WTC11 (cell line): Measurements from ENCODE around the gene ADISSP. TPM values are rescaled to one million over a fixed set of nuclear protein-coding genes. Genes with fewer than 3 reads are reported as not detected.

Experiments used
- ATAC-seq: fragments of 200-7000 bp; cut with Tn5 transposase; 2 replicates; pipeline ENCODE4 v1.10.0; 2021; ENCODE audit warnings: mild to moderate bottlenecking, moderate library complexity
- CTCF ChIA-PET: fragments of 300-600 bp; sonication (Branson Sonifier 250); formaldehyde crosslinking; loops from one replicate; lab custom pipeline; 2021; ENCODE audit warnings: antibody characterized with exemption; lab: Charles Lee
- POLR2A ChIA-PET: fragments of 350-600 bp; sonication (Branson Sonifier 250); formaldehyde crosslinking; loops from one replicate; lab custom pipeline; 2021; ENCODE audit warnings: antibody characterized with exemption; lab: Charles Lee
- DNase-seq: peaks from one replicate; pipeline ENCODE4 v3.0.0; 2021; ENCODE audit warnings: low spot score
- H3K27ac Mint-ChIP-seq: 2 replicates; pipeline ENCODE4 v1.8.0; 2021; ENCODE audit warnings: mixed read lengths
- H3K27me3 Mint-ChIP-seq: 2 replicates; pipeline ENCODE4 v1.8.0; 2021; ENCODE audit warnings: low read depth, mild to moderate bottlenecking, moderate library complexity, mixed read lengths
- H3K36me3 Mint-ChIP-seq: 2 replicates; pipeline ENCODE4 v1.8.0; 2021; ENCODE audit warnings: mixed read lengths
- H3K4me1 Mint-ChIP-seq: 2 replicates; pipeline ENCODE4 v1.8.0; 2022; ENCODE audit warnings: mixed read lengths
- H3K4me3 Mint-ChIP-seq: 2 replicates; pipeline ENCODE4 v1.8.0; 2021; ENCODE audit warnings: mild to moderate bottlenecking, moderate library complexity, mixed read lengths
- H3K9me3 Mint-ChIP-seq: 2 replicates; pipeline ENCODE4 v1.8.0; 2021; ENCODE audit warnings: mixed read lengths
- IRF2 ChIP-seq: sonication (generic); formaldehyde crosslinking; IDR thresholded peaks from 2 replicates; pipeline ENCODE4 v1.8.0; 2022; ENCODE audit warnings: low read depth, missing genetic modification reagents, borderline replicate concordance
- PRRX2 ChIP-seq: fragments of 250-450 bp; sonication (Bioruptor Pico); IDR thresholded peaks from 2 replicates; pipeline ENCODE4 v1.8.0; 2021; ENCODE audit warnings: mild to moderate bottlenecking
- SMAD3 ChIP-seq: sonication (generic); formaldehyde crosslinking; IDR thresholded peaks from 2 replicates; pipeline ENCODE4 v1.8.0; 2022; ENCODE audit warnings: missing genetic modification reagents, mild to moderate bottlenecking, borderline replicate concordance
- SOX15 ChIP-seq: fragments of 250-450 bp; sonication (Bioruptor Pico); IDR thresholded peaks from 2 replicates; pipeline ENCODE4 v1.9.0; 2021; ENCODE audit warnings: mild to moderate bottlenecking
- TEAD1 ChIP-seq: sonication (generic); formaldehyde crosslinking; IDR thresholded peaks from 2 replicates; pipeline ENCODE4 v1.8.0; 2022; ENCODE audit warnings: mild to moderate bottlenecking, missing genetic modification reagents
- TP53 ChIP-seq: sonication (generic); formaldehyde crosslinking; IDR thresholded peaks from 2 replicates; pipeline ENCODE4 v1.8.1; 2023; ENCODE audit warnings: mild to moderate bottlenecking, missing genetic modification reagents
- ZNF232 ChIP-seq: sonication (generic); formaldehyde crosslinking; IDR thresholded peaks from 2 replicates; pipeline ENCODE4 v1.8.0; 2022; ENCODE audit warnings: mild to moderate bottlenecking, missing genetic modification reagents
- ZNF317 ChIP-seq: sonication (generic); formaldehyde crosslinking; IDR thresholded peaks from 2 replicates; pipeline ENCODE4 v1.8.1; 2023; ENCODE audit warnings: low read depth, mild to moderate bottlenecking, moderate library complexity, missing genetic modification reagents, borderline replicate concordance
- ZNF416 ChIP-seq: fragments of 250-450 bp; sonication (Bioruptor Pico); IDR thresholded peaks from 2 replicates; pipeline ENCODE4 v1.9.0; 2021; ENCODE audit warnings: mild to moderate bottlenecking, inconsistent platforms
- ZNF423 ChIP-seq: fragments of 250-450 bp; sonication (Bioruptor Pico); IDR thresholded peaks from 2 replicates; pipeline ENCODE4 v2.1.2; 2022; ENCODE audit warnings: mild to moderate bottlenecking, moderate library complexity
- total RNA-seq: library from RNA; stranded (reverse); gene quantifications from 3 replicates; pipeline ENCODE4 v1.2.3, GENCODE V29; 2021
- TF ChIP-seq, protein P1 (sequence below): fragments of 250-450 bp; sonication (Bioruptor Pico); IDR thresholded peaks from 2 replicates; pipeline ENCODE4 v1.9.0; 2021; ENCODE audit warnings: mild to moderate bottlenecking
- TF ChIP-seq, protein P2 (sequence below): fragments of 200-600 bp; IDR thresholded peaks from 2 replicates; pipeline ENCODE4 v1.8.0; 2022; ENCODE audit warnings: antibody characterized with exemption
- TF ChIP-seq, protein P3 (sequence below): sonication (generic); formaldehyde crosslinking; conservative IDR thresholded peaks from 2 replicates; pipeline ENCODE4 v1.8.1; 2023; ENCODE audit warnings: mild to moderate bottlenecking, low read depth, missing genetic modification reagents, moderate library complexity
- TF ChIP-seq, protein P4 (sequence below): sonication (generic); formaldehyde crosslinking; IDR thresholded peaks from 2 replicates; pipeline ENCODE4 v1.8.1; 2022; ENCODE audit warnings: mild to moderate bottlenecking, moderate library complexity, missing genetic modification reagents
- TF ChIP-seq, protein P5 (sequence below): sonication (generic); formaldehyde crosslinking; IDR thresholded peaks from 2 replicates; pipeline ENCODE4 v1.8.1; 2023; ENCODE audit warnings: mild to moderate bottlenecking, missing genetic modification reagents, moderate library complexity
- TF ChIP-seq, protein P6 (sequence below): sonication (generic); formaldehyde crosslinking; IDR thresholded peaks from 2 replicates; pipeline ENCODE4 v1.8.0; 2023; ENCODE audit warnings: missing genetic modification reagents
- TF ChIP-seq, protein P7 (sequence below): fragments of 250-450 bp; sonication (Bioruptor Pico); IDR thresholded peaks from 2 replicates; pipeline ENCODE4 v1.9.0; 2021; ENCODE audit warnings: mild to moderate bottlenecking

The ADISSP gene
- total RNA-seq, 1 experiment from 2014 or later: 129 TPM

DNA sequence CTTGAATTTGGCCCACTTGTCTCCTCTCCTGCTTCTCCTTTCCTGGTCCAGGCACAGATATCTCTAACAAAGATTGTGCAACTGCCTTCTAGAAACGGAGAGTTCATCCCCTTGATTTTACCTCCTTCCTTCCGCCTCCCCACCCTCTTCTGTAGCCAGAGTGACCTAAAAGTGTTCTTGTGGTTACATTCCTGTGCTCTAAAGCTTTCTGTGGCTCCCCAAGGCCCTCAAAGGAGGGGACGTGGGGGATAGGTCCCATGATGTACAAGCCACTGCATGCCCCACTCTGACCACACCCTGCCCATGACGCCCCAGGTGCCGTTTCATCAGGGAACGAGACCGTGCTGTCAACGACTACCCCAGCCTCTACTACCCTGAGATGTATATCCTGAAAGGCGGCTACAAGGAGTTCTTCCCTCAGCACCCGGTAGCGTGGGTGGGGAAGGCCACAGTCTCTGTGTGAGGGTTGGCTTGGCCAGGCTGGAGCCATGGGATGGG is 36.8 kb upstream of the ADISSP start:
- peaks cover 39% of the 10 kb centered on the region for H3K4me1 Mint-ChIP-seq

More for the DNA sequence above, 36.8 kb upstream of the ADISSP start:
- H3K4me3 Mint-ChIP-seq: no peak overlapping the region
- H3K9me3 Mint-ChIP-seq: peaks cover 4% of the 10 kb centered on the region; the same call in 1 of the 2 replicates
- ATAC-seq (no peak), DNase-seq (no peak)
- peaks cover 6% of the 10 kb centered on the region; the same call in 1 of the 2 replicates for H3K27me3 Mint-ChIP-seq
- peaks cover 49% of the 10 kb centered on the region for H3K36me3 Mint-ChIP-seq
- no peak overlapping the region for H3K27ac Mint-ChIP-seq
- TF ChIP-seq, protein P1, sequence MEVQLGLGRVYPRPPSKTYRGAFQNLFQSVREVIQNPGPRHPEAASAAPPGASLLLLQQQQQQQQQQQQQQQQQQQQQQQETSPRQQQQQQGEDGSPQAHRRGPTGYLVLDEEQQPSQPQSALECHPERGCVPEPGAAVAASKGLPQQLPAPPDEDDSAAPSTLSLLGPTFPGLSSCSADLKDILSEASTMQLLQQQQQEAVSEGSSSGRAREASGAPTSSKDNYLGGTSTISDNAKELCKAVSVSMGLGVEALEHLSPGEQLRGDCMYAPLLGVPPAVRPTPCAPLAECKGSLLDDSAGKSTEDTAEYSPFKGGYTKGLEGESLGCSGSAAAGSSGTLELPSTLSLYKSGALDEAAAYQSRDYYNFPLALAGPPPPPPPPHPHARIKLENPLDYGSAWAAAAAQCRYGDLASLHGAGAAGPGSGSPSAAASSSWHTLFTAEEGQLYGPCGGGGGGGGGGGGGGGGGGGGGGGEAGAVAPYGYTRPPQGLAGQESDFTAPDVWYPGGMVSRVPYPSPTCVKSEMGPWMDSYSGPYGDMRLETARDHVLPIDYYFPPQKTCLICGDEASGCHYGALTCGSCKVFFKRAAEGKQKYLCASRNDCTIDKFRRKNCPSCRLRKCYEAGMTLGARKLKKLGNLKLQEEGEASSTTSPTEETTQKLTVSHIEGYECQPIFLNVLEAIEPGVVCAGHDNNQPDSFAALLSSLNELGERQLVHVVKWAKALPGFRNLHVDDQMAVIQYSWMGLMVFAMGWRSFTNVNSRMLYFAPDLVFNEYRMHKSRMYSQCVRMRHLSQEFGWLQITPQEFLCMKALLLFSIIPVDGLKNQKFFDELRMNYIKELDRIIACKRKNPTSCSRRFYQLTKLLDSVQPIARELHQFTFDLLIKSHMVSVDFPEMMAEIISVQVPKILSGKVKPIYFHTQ (CRISPR knock-in tag): no peak
- TF ChIP-seq ZNF232: no peak
- TF ChIP-seq, protein P2, sequence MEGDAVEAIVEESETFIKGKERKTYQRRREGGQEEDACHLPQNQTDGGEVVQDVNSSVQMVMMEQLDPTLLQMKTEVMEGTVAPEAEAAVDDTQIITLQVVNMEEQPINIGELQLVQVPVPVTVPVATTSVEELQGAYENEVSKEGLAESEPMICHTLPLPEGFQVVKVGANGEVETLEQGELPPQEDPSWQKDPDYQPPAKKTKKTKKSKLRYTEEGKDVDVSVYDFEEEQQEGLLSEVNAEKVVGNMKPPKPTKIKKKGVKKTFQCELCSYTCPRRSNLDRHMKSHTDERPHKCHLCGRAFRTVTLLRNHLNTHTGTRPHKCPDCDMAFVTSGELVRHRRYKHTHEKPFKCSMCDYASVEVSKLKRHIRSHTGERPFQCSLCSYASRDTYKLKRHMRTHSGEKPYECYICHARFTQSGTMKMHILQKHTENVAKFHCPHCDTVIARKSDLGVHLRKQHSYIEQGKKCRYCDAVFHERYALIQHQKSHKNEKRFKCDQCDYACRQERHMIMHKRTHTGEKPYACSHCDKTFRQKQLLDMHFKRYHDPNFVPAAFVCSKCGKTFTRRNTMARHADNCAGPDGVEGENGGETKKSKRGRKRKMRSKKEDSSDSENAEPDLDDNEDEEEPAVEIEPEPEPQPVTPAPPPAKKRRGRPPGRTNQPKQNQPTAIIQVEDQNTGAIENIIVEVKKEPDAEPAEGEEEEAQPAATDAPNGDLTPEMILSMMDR: no peak
- TF ChIP-seq ZNF317 (CRISPR knock-in tag): no peak
- TF ChIP-seq, protein P3, sequence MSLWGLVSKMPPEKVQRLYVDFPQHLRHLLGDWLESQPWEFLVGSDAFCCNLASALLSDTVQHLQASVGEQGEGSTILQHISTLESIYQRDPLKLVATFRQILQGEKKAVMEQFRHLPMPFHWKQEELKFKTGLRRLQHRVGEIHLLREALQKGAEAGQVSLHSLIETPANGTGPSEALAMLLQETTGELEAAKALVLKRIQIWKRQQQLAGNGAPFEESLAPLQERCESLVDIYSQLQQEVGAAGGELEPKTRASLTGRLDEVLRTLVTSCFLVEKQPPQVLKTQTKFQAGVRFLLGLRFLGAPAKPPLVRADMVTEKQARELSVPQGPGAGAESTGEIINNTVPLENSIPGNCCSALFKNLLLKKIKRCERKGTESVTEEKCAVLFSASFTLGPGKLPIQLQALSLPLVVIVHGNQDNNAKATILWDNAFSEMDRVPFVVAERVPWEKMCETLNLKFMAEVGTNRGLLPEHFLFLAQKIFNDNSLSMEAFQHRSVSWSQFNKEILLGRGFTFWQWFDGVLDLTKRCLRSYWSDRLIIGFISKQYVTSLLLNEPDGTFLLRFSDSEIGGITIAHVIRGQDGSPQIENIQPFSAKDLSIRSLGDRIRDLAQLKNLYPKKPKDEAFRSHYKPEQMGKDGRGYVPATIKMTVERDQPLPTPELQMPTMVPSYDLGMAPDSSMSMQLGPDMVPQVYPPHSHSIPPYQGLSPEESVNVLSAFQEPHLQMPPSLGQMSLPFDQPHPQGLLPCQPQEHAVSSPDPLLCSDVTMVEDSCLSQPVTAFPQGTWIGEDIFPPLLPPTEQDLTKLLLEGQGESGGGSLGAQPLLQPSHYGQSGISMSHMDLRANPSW (CRISPR knock-in tag): no peak
- no peak for TF ChIP-seq SMAD3 (CRISPR knock-in tag)
- no peak for TF ChIP-seq PRRX2 (CRISPR knock-in tag)
- no peak for TF ChIP-seq TEAD1 (CRISPR knock-in tag)
- TF ChIP-seq ZNF416 (CRISPR knock-in tag): no peak
- no peak for TF ChIP-seq TP53 (CRISPR knock-in tag)
- no peak for TF ChIP-seq SOX15 (CRISPR knock-in tag)
- TF ChIP-seq, protein P4, sequence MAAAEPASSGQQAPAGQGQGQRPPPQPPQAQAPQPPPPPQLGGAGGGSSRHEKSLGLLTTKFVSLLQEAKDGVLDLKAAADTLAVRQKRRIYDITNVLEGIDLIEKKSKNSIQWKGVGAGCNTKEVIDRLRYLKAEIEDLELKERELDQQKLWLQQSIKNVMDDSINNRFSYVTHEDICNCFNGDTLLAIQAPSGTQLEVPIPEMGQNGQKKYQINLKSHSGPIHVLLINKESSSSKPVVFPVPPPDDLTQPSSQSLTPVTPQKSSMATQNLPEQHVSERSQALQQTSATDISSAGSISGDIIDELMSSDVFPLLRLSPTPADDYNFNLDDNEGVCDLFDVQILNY (CRISPR knock-in tag): no peak
- TF ChIP-seq, protein P5, sequence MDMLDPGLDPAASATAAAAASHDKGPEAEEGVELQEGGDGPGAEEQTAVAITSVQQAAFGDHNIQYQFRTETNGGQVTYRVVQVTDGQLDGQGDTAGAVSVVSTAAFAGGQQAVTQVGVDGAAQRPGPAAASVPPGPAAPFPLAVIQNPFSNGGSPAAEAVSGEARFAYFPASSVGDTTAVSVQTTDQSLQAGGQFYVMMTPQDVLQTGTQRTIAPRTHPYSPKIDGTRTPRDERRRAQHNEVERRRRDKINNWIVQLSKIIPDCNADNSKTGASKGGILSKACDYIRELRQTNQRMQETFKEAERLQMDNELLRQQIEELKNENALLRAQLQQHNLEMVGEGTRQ (CRISPR knock-in tag): no peak
- TF ChIP-seq, protein P6, sequence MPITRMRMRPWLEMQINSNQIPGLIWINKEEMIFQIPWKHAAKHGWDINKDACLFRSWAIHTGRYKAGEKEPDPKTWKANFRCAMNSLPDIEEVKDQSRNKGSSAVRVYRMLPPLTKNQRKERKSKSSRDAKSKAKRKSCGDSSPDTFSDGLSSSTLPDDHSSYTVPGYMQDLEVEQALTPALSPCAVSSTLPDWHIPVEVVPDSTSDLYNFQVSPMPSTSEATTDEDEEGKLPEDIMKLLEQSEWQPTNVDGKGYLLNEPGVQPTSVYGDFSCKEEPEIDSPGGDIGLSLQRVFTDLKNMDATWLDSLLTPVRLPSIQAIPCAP (CRISPR knock-in tag): no peak
- TF ChIP-seq, protein P7, sequence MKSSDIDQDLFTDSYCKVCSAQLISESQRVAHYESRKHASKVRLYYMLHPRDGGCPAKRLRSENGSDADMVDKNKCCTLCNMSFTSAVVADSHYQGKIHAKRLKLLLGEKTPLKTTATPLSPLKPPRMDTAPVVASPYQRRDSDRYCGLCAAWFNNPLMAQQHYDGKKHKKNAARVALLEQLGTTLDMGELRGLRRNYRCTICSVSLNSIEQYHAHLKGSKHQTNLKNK (CRISPR knock-in tag): no peak
- no peak for TF ChIP-seq ZNF423 (CRISPR knock-in tag)
- no peak for TF ChIP-seq IRF2 (CRISPR knock-in tag)
- POLR2A ChIA-PET: no interaction called here
- CTCF ChIA-PET: interaction anchor here (1.1 kb wide), 1 partner anchor 14 kb away, joined by 4 read pairs; no protein-coding TSS in a partner anchor
